K562 (cell line): ENCODE data around the gene DNM1. TPM values are rescaled to one million over a fixed set of nuclear protein-coding genes. Genes with fewer than 3 reads are reported as not detected.

Source experiments
- ATAC-seq: fragments of 200-7000 bp; cut with Tn5 transposase; 3 replicates; pipeline ENCODE4 v1.9.1; 2020; ENCODE audit warnings: moderate library complexity
- BruUV-seq: library from RNA; stranded (reverse); fragments of 400-500 nt; replicated peaks from 2 replicates; lab custom pipeline; 2021; lab: Mats Ljungman, UMichigan
- CTCF ChIA-PET: fragments of 300-600 bp; formaldehyde crosslinking; extraction: SDS; loops from one replicate; lab custom pipeline; 2021; ENCODE audit warnings: low intra/inter-chr PET ratio; lab: Yijun Ruan, JAX
- POLR2A ChIA-PET: fragments of 300-600, 350-650 bp; sonication (Branson Sonifier 250); formaldehyde crosslinking; extraction: SDS; loops from one replicate; lab custom pipeline; 2021; ENCODE audit warnings: antibody characterized with exemption, inconsistent platforms; lab: Yijun Ruan, JAX
- DNase-seq, 4 experiments: peaks; one replicate each; pipeline versions ENCODE4 v3.0.0 to v3.0.0-alpha.2; 2011 to 2018; ENCODE audit warnings: low spot score in 3 of 4, mixed read lengths in 3 of 4; ENCODE audit errors: extremely low read depth in 1 of 4
- FAIRE-seq: peaks from 2 replicates; lab custom pipeline; 2011; peaks lifted over from hg19 to GRCh38; lab: Jason Lieb, UNC
- H2AFZ ChIP-seq: 2 replicates; pipeline ENCODE4 v1.6.0; 2011; ENCODE audit warnings: low read depth, low read length, control low read depth, inconsistent platforms
- H3K27ac ChIP-seq: fragments of 200-600 bp; 3 replicates; pipeline ENCODE4 v1.8.0; 2011; ENCODE audit warnings: low read depth, mild to moderate bottlenecking, control low read depth, inconsistent platforms, low read length, moderate library complexity, mixed read lengths; ENCODE audit errors: extremely low read depth
- H3K27me3 ChIP-seq, 2 experiments: fragments of 300-600 bp in 1 of 2; 2 replicates in 1 of 2; 3 replicates in 1 of 2; pipeline versions ENCODE4 v1.6.0 to v1.8.0; 2011; ENCODE audit warnings: inconsistent platforms in 2 of 2, low read length in 2 of 2, mild to moderate bottlenecking in 1 of 2, mixed read lengths in 1 of 2, moderate library complexity in 1 of 2; ENCODE audit not compliant: control insufficient read depth in 2 of 2, insufficient read depth in 2 of 2
- H3K36me3 ChIP-seq: fragments of 300-600 bp; 3 replicates; pipeline ENCODE4 v1.8.0; 2011; ENCODE audit warnings: mild to moderate bottlenecking, low read length, inconsistent platforms; ENCODE audit not compliant: control insufficient read depth, insufficient read depth
- H3K4me1 ChIP-seq, 2 experiments: fragments of 200-600 bp in 1 of 2; replicated peaks in 1 of 2; 2 replicates in 1 of 2; 3 replicates in 1 of 2; pipeline versions ENCODE4 v1.5.1 to v1.8.0; 2011; ENCODE audit warnings: inconsistent platforms in 2 of 2, low read length in 2 of 2, mild to moderate bottlenecking in 1 of 2, mixed read lengths in 1 of 2, moderate library complexity in 1 of 2; ENCODE audit not compliant: control insufficient read depth in 2 of 2, insufficient read depth in 2 of 2
- H3K4me2 ChIP-seq: 2 replicates; pipeline ENCODE4 v1.6.1; 2011; ENCODE audit warnings: low read length, control low read depth, inconsistent platforms, mixed read lengths; ENCODE audit not compliant: insufficient read depth
- H3K4me3 ChIP-seq: fragments of 200-600 bp; sonication (generic), shearing (Covaris generic); 2 replicates; pipeline ENCODE4 v1.5.1; 2016; ENCODE audit warnings: control low read depth, inconsistent platforms
- H3K79me2 ChIP-seq: fragments of 200-600 bp; 3 replicates; pipeline ENCODE4 v1.8.0; 2011; ENCODE audit warnings: low read length, inconsistent platforms; ENCODE audit not compliant: control insufficient read depth, insufficient read depth
- H3K9ac ChIP-seq, 2 experiments: 2 replicates each; pipeline versions ENCODE4 v1.6.0 to v1.6.1; 2011; ENCODE audit warnings: low read depth in 2 of 2, low read length in 2 of 2, control low read depth in 1 of 2, inconsistent platforms in 1 of 2, mild to moderate bottlenecking in 1 of 2, mixed read lengths in 1 of 2; ENCODE audit not compliant: insufficient read depth in 1 of 2
- H3K9me1 ChIP-seq: one replicate; pipeline ENCODE4 v1.6.0; 2011; ENCODE audit warnings: inconsistent platforms, mild to moderate bottlenecking, low read length, moderate library complexity; ENCODE audit not compliant: control insufficient read depth, insufficient read depth
- H3K9me3 ChIP-seq: replicated peaks from 2 replicates; pipeline ENCODE4 v1.5.1; 2011; ENCODE audit warnings: low read depth, low read length, inconsistent platforms; ENCODE audit not compliant: control insufficient read depth, insufficient read depth
- H4K20me1 ChIP-seq: replicated peaks from 2 replicates; pipeline ENCODE4 v1.6.1; 2011; ENCODE audit warnings: low read length, inconsistent platforms, mixed read lengths; ENCODE audit not compliant: control insufficient read depth, insufficient read depth
- E2F6 ChIP-seq, 2 experiments: IDR thresholded peaks; 2 replicates each; pipeline ENCODE4 v1.6.1; 2011; ENCODE audit warnings: borderline replicate concordance in 1 of 2, control low read depth in 1 of 2, low read depth in 1 of 2, low read length in 1 of 2, mild to moderate bottlenecking in 1 of 2, mixed read lengths in 1 of 2, moderate library complexity in 1 of 2; ENCODE audit not compliant: insufficient read depth in 1 of 2, insufficient read length in 1 of 2, poor library complexity in 1 of 2, severe bottlenecking in 1 of 2; ENCODE audit errors: extremely low read depth in 1 of 2
- NCOA6 ChIP-seq: fragments of 450-650 bp; IDR thresholded peaks from 2 replicates; pipeline ENCODE4 v1.6.1; 2017; ENCODE audit warnings: mild to moderate bottlenecking
- NR3C1 ChIP-seq: sonication (generic); formaldehyde crosslinking; IDR thresholded peaks from 2 replicates; pipeline ENCODE4 v1.8.1; 2022; ENCODE audit warnings: missing genetic modification reagents
- SMARCC2 ChIP-seq: fragments of 450-650 bp; IDR thresholded peaks from 2 replicates; pipeline ENCODE4 v1.6.1; 2017; ENCODE audit warnings: antibody characterized with exemption, moderate library complexity, mild to moderate bottlenecking, low read depth
- ZNF253 ChIP-seq: fragments of 250-450 bp; sonication (Bioruptor Pico); conservative IDR thresholded peaks from 2 replicates; pipeline ENCODE4 v1.6.1; 2021; ENCODE audit warnings: mild to moderate bottlenecking
- ZNF740 ChIP-seq, 3 experiments: fragments of 200-800 bp in 1 of 3; sonication (Bioruptor generic) in 1 of 3; sonication (generic) in 1 of 3; formaldehyde crosslinking in 1 of 3; IDR thresholded peaks; 2 replicates each; pipeline versions ENCODE4 v1.6.1 to v1.8.0; 2016 to 2022; ENCODE audit warnings: mild to moderate bottlenecking in 2 of 3, missing compliant biosample characterization in 2 of 3, missing genetic modification characterization in 2 of 3, missing genetic modification reagents in 1 of 3
- WGBS: fragments of 100-300 bp; shearing (Covaris generic); methylation state at CpG from one replicate; pipeline ENCODE4 v1.1.6; 2016; ENCODE audit warnings: low coverage, mixed read lengths; ENCODE audit not compliant: insufficient coverage; ENCODE audit errors: missing lambda C conversion rate; 5-methylcytosine and 5-hydroxymethylcytosine counted together
- in situ Hi-C: fragments of 300-500 bp; cut with MboI; formaldehyde crosslinking; loops from 4 replicates; pipeline ENCODE4 v1.15.0; 2018; ENCODE audit warnings: inconsistent platforms, mixed read lengths
- intact Hi-C: fragments of 100-400 bp; cut with micrococcal nuclease; formaldehyde crosslinking; loops from 2 replicates; pipeline ENCODE4 v1.14.2; 2022
- polyA plus RNA-seq, 8 experiments: library from polyadenylated mRNA; depleted of rRNA in 4 of 8; stranded (reverse) in 5 of 8; unstranded in 3 of 8; fragments of >200 nt; fragmentation: Nextera tagmentation in 2 of 8; fragmentation: Illumina TruSeq in 1 of 8; extraction: Ambion mirVana in 2 of 8; extraction: Trizol in 1 of 8; gene quantifications; 2 replicates each; pipeline versions ENCODE4 v1.2.1 to v1.2.3, GENCODE V29; 2011 to 2014; ENCODE audit warnings: inconsistent platforms in 1 of 8, missing spikeins in 1 of 8
- total RNA-seq, 7 experiments: library from RNA; depleted of rRNA in 6 of 7; stranded (reverse); fragments of >200 nt in 6 of 7; fragmentation: Illumina TruSeq in 2 of 7; extraction: Trizol in 2 of 7; gene quantifications; 2 replicates each; pipeline versions ENCODE4 v1.2.1 to v1.2.3, GENCODE V29; 2011 to 2021; ENCODE audit warnings: low replicate concordance in 1 of 7
- TF ChIP-seq, protein P1 (sequence below): fragments of 250-450 bp; sonication (Bioruptor Pico); IDR thresholded peaks from 2 replicates; pipeline ENCODE4 v1.4.0; 2020; ENCODE audit warnings: mild to moderate bottlenecking
- TF ChIP-seq, protein P2 (sequence below): sonication (generic); formaldehyde crosslinking; IDR thresholded peaks from 2 replicates; pipeline ENCODE4 v1.8.0; 2023; ENCODE audit warnings: mild to moderate bottlenecking, missing genetic modification reagents
- TF ChIP-seq, protein P3 (sequence below), 2 experiments: IDR thresholded peaks; 2 replicates each; pipeline ENCODE4 v1.6.1; 2012; ENCODE audit warnings: improper control_type of control experiment in 2 of 2, low read depth in 2 of 2, low read length in 2 of 2, borderline replicate concordance in 1 of 2

Gene DNM1
- total and polyA plus RNA-seq, 9 of the 15 experiments (the other 6 are each of a cell fraction or from before 2014, with no cell fraction given), result 0.39 to 23.1 (median 9.1) TPM

- TF ChIP-seq, protein P1, sequence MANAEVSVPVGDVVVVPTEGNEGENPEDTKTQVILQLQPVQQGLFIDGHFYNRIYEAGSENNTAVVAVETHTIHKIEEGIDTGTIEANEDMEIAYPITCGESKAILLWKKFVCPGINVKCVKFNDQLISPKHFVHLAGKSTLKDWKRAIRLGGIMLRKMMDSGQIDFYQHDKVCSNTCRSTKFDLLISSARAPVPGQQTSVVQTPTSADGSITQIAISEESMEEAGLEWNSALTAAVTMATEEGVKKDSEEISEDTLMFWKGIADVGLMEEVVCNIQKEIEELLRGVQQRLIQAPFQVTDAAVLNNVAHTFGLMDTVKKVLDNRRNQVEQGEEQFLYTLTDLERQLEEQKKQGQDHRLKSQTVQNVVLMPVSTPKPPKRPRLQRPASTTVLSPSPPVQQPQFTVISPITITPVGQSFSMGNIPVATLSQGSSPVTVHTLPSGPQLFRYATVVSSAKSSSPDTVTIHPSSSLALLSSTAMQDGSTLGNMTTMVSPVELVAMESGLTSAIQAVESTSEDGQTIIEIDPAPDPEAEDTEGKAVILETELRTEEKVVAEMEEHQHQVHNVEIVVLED (CRISPR knock-in tag), result no peak
- no peak for TF ChIP-seq ZNF253
These were observed 41.7 kb downstream of the DNM1 start (continued) for GRCh38 chr9:128244837-128245231.

DNA sequence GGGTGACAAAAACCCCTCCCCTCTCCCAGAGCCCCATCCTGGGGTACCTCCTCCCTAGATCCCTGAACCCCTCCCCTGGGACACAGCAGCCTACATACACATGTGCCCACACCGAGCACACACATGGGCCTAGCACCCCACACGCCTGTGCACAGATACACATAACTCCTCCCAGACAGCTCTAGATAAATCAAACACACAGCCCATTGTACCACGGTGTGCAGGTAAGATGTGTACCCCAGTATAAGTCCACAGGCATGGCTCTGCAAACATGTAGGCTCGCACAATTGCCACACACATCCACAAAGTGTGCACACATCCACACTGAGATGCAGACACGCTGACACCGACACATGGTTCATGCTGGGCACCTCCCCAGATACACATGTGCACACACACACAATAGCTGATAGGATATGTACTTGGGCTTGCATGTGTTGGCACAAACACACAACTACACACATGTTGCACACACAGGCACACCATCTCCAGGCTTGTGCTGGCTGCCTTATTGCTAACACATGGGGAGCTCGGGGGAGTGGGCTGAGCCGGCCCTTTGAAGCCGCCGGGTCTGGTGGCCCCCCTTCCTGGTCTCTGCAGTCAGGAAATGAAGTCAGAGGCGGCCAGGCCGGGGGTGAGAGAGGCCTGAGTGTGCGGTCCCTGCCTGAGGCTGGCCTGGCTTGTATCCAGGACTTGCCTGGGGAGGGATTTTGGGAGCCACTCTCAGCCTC lies 42.4 kb downstream of the DNM1 start:
- peak; percentile 59 for FAIRE-seq
- no peaks in the 10 kb centered on the region for H4K20me1 ChIP-seq
- no peaks in the 10 kb centered on the region for H3K36me3 ChIP-seq
- CTCF ChIA-PET, result no interaction called here
- H3K9me3 ChIP-seq, result no peaks in the 10 kb centered on the region
- no TSS peak for BruUV-seq
- 38% methylated on average over 13 of the region's 13 CpGs for WGBS
- DNase-seq, result peak in 3 of 4 experiments; percentile 51 to 68 (median 59)
- intact Hi-C loops, result loop anchor here (1.0 kb wide), 1 partner anchor 53 kb away; no protein-coding TSS in a partner anchor
- peak overlapping the region in 1 of 2 experiments; percentile 73; a peak in 2 of 4 replicates for H3K9ac ChIP-seq
- no peak overlapping the region; the same call in 1 of the 2 replicates for H3K4me2 ChIP-seq
- H3K27me3 ChIP-seq, result no peaks in the 10 kb centered on the region
- ATAC-seq, result no peak
- H3K79me2 ChIP-seq, result peaks cover under 1% of the 10 kb centered on the region; the same call in 1 of the 3 replicates
- POLR2A ChIA-PET, result interaction anchor here (0.5 to 1.5 kb wide), 8 partner anchors 9 to 1619 kb away, joined by 3 to 6 read pairs (median 4); partner anchors contain the start of gene BBLN
- H3K4me1 ChIP-seq, result peaks cover 30 to 57% of the 10 kb centered on the region in 2 experiments
- H3K27ac ChIP-seq, result peak overlapping the region; percentile 43; the same call in 1 of the 3 replicates
- no peak overlapping the region for H3K4me3 ChIP-seq
- peak overlapping the region; percentile 32 for H2AFZ ChIP-seq
- no peaks in the 10 kb centered on the region for H3K9me1 ChIP-seq
- in situ Hi-C loops, result loop anchor here (10.0 kb wide), 1 partner anchor 449 kb away; no protein-coding TSS in a partner anchor
- peak in 1 of 2 experiments; percentile 28 for TF ChIP-seq E2F6 (IDR thresholded peaks at IDR 0.05; ENCODE audit: borderline replicate concordance in 1 of 2, extremely low read depth in 1 of 2, insufficient read depth in 1 of 2, insufficient read length in 1 of 2, low read depth in 1 of 2, low read length in 1 of 2, poor library complexity in 1 of 2, severe bottlenecking in 1 of 2)
- TF ChIP-seq, protein P2, sequence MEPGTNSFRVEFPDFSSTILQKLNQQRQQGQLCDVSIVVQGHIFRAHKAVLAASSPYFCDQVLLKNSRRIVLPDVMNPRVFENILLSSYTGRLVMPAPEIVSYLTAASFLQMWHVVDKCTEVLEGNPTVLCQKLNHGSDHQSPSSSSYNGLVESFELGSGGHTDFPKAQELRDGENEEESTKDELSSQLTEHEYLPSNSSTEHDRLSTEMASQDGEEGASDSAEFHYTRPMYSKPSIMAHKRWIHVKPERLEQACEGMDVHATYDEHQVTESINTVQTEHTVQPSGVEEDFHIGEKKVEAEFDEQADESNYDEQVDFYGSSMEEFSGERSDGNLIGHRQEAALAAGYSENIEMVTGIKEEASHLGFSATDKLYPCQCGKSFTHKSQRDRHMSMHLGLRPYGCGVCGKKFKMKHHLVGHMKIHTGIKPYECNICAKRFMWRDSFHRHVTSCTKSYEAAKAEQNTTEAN (CRISPR knock-in tag), result no peak
- TF ChIP-seq NCOA6, result no peak
- no peak for TF ChIP-seq NR3C1 (CRISPR knock-in tag)
- TF ChIP-seq SMARCC2, result no peak
- TF ChIP-seq, protein P3, sequence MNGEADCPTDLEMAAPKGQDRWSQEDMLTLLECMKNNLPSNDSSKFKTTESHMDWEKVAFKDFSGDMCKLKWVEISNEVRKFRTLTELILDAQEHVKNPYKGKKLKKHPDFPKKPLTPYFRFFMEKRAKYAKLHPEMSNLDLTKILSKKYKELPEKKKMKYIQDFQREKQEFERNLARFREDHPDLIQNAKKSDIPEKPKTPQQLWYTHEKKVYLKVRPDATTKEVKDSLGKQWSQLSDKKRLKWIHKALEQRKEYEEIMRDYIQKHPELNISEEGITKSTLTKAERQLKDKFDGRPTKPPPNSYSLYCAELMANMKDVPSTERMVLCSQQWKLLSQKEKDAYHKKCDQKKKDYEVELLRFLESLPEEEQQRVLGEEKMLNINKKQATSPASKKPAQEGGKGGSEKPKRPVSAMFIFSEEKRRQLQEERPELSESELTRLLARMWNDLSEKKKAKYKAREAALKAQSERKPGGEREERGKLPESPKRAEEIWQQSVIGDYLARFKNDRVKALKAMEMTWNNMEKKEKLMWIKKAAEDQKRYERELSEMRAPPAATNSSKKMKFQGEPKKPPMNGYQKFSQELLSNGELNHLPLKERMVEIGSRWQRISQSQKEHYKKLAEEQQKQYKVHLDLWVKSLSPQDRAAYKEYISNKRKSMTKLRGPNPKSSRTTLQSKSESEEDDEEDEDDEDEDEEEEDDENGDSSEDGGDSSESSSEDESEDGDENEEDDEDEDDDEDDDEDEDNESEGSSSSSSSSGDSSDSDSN (IDR thresholded peaks at IDR 0.05; ENCODE audit: borderline replicate concordance in 1 of 2, low read depth in 2 of 2, low read length in 2 of 2), result 0 out of 4 replicates have a peak, but pooled peaks of 1 of the 2 experiments have one; percentile 32
- no peak for TF ChIP-seq ZNF740 (CRISPR knock-in tag; IDR thresholded peaks at IDR 0.05)
- TF ChIP-seq ZNF740 (tag; IDR thresholded peaks at IDR 0.05), result no peak
